GM23338 (cell line): Measurements from ENCODE around the gene EAF2.

Source experiments
- CREB1 ChIP-seq: fragments of 250-450 bp; sonication (Bioruptor Pico); IDR thresholded peaks from 2 replicates; pipeline ENCODE4 v1.5.0; 2020; ENCODE audit warnings: low read depth, mild to moderate bottlenecking, moderate library complexity
- ETS1 ChIP-seq: IDR thresholded peaks from 2 replicates; pipeline ENCODE4 v1.6.1; 2016; ENCODE audit warnings: antibody characterized with exemption
- EZH2 ChIP-seq: fragments of 200-600 bp; sonication (generic); IDR thresholded peaks from one replicate; pipeline ENCODE4 v1.8.0; 2017; ENCODE audit warnings: antibody characterized with exemption, mild to moderate bottlenecking, low read depth; ENCODE audit not compliant: unreplicated experiment
- EZH2phosphoT487 ChIP-seq: fragments of 200-600 bp; sonication (generic); IDR thresholded peaks from one replicate; pipeline ENCODE4 v1.8.1; 2018; ENCODE audit warnings: antibody characterized with exemption; ENCODE audit not compliant: unreplicated experiment
- JUNB ChIP-seq: IDR thresholded peaks from one replicate; pipeline ENCODE4 v1.6.1; 2016; ENCODE audit warnings: antibody characterized with exemption; ENCODE audit not compliant: unreplicated experiment
- NANOG ChIP-seq: IDR thresholded peaks from 2 replicates; pipeline ENCODE4 v1.6.1; 2016; ENCODE audit warnings: antibody characterized with exemption, borderline replicate concordance
- POLR2AphosphoS5 ChIP-seq: IDR thresholded peaks from 2 replicates; pipeline ENCODE4 v1.6.1; 2016; ENCODE audit warnings: antibody characterized with exemption, low read depth
- STAT1 ChIP-seq: IDR thresholded peaks from one replicate; pipeline ENCODE4 v1.6.1; 2016; ENCODE audit warnings: antibody characterized with exemption; ENCODE audit not compliant: unreplicated experiment
- ZNF331 ChIP-seq: fragments of 250-450 bp; sonication (Bioruptor Pico); IDR thresholded peaks from 2 replicates; pipeline ENCODE4 v1.5.0; 2020; ENCODE audit warnings: low read depth, mild to moderate bottlenecking, moderate library complexity
- ZNF462 ChIP-seq: fragments of 250-450 bp; sonication (Bioruptor Pico); IDR thresholded peaks from 2 replicates; pipeline ENCODE4 v1.5.0; 2020; ENCODE audit warnings: mild to moderate bottlenecking, moderate library complexity
- TF ChIP-seq, protein P1 (sequence below), 2 experiments: fragments of 200-600 bp in 1 of 2; sonication (generic) in 1 of 2; conservative IDR thresholded peaks; 2 replicates each; pipeline versions ENCODE4 v1.5.1 to v1.6.1; 2016 to 2017; ENCODE audit warnings: antibody characterized with exemption in 2 of 2, low read depth in 2 of 2, mild to moderate bottlenecking in 2 of 2, moderate library complexity in 1 of 2
- TF ChIP-seq, protein P2 (sequence below): IDR thresholded peaks from one replicate; pipeline ENCODE4 v1.6.1; 2018; ENCODE audit warnings: antibody characterized with exemption; ENCODE audit not compliant: unreplicated experiment

DNA sequence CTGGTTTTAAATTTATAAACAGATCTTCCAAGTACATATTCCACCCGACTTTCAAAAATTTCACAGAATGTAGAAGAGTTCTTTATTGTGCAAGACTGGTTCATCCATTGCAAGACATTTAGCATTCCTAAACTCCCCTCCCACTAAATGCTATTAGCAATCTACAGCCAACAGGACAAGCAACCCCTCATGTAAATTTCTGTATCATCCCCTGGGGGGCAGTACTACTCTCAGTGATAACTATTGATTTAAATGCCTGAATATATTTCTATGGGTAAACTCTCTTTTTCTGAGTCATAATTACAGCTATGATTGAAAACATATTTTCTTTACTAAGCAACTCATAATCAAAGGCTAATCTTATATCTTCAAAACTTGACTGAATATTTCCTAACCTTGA is 48.5 kb downstream of the EAF2 start:
- TF ChIP-seq POLR2AphosphoS5 (no peak), EZH2 (no peak), CREB1 (CRISPR knock-in tag) (no peak), STAT1 (no peak), EZH2phosphoT487 (no peak), NANOG (no peak), JUNB (no peak), ZNF462 (CRISPR knock-in tag) (no peak), ETS1 (no peak), ZNF331 (CRISPR knock-in tag) (no peak)
- TF ChIP-seq, protein P1, sequence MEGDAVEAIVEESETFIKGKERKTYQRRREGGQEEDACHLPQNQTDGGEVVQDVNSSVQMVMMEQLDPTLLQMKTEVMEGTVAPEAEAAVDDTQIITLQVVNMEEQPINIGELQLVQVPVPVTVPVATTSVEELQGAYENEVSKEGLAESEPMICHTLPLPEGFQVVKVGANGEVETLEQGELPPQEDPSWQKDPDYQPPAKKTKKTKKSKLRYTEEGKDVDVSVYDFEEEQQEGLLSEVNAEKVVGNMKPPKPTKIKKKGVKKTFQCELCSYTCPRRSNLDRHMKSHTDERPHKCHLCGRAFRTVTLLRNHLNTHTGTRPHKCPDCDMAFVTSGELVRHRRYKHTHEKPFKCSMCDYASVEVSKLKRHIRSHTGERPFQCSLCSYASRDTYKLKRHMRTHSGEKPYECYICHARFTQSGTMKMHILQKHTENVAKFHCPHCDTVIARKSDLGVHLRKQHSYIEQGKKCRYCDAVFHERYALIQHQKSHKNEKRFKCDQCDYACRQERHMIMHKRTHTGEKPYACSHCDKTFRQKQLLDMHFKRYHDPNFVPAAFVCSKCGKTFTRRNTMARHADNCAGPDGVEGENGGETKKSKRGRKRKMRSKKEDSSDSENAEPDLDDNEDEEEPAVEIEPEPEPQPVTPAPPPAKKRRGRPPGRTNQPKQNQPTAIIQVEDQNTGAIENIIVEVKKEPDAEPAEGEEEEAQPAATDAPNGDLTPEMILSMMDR (conservative IDR thresholded peaks at IDR 0.05; ENCODE audit: low read depth in 2 of 2): peak; percentile 56 to 73
- TF ChIP-seq, protein P2, sequence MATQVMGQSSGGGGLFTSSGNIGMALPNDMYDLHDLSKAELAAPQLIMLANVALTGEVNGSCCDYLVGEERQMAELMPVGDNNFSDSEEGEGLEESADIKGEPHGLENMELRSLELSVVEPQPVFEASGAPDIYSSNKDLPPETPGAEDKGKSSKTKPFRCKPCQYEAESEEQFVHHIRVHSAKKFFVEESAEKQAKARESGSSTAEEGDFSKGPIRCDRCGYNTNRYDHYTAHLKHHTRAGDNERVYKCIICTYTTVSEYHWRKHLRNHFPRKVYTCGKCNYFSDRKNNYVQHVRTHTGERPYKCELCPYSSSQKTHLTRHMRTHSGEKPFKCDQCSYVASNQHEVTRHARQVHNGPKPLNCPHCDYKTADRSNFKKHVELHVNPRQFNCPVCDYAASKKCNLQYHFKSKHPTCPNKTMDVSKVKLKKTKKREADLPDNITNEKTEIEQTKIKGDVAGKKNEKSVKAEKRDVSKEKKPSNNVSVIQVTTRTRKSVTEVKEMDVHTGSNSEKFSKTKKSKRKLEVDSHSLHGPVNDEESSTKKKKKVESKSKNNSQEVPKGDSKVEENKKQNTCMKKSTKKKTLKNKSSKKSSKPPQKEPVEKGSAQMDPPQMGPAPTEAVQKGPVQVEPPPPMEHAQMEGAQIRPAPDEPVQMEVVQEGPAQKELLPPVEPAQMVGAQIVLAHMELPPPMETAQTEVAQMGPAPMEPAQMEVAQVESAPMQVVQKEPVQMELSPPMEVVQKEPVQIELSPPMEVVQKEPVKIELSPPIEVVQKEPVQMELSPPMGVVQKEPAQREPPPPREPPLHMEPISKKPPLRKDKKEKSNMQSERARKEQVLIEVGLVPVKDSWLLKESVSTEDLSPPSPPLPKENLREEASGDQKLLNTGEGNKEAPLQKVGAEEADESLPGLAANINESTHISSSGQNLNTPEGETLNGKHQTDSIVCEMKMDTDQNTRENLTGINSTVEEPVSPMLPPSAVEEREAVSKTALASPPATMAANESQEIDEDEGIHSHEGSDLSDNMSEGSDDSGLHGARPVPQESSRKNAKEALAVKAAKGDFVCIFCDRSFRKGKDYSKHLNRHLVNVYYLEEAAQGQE: no peak
